SU-DHL-6 (cell line): ENCODE measurements around the gene ADD1.

Experiments used
- H2AFZ ChIP-seq: fragments of 200-600 bp; sonication (generic); 2 replicates; pipeline ENCODE4 v1.6.1; 2014; ENCODE audit warnings: low read depth, mild to moderate bottlenecking, moderate library complexity, mixed read lengths, antibody characterized with exemption, low read length; ENCODE audit not compliant: severe bottlenecking
- H3F3A ChIP-seq: fragments of 200-600 bp; shearing (Covaris generic); 2 replicates; pipeline ENCODE4 v1.6.0; 2016; ENCODE audit warnings: antibody characterized with exemption, mild to moderate bottlenecking; ENCODE audit not compliant: insufficient read depth
- H3K27ac ChIP-seq: fragments of 200-600 bp; sonication (generic); 2 replicates; pipeline ENCODE4 v1.5.1; 2016; ENCODE audit warnings: low read depth, mild to moderate bottlenecking, low read length, moderate library complexity, mixed read lengths
- H3K27me3 ChIP-seq: fragments of 200-600 bp; sonication (generic), shearing (Covaris generic); 2 replicates; pipeline ENCODE4 v1.6.0; 2014; ENCODE audit warnings: mild to moderate bottlenecking, low read length
- H3K36me3 ChIP-seq: fragments of 200-600 bp; sonication (generic); 2 replicates; pipeline ENCODE4 v1.6.1; 2014; ENCODE audit warnings: mild to moderate bottlenecking, low read length, mixed read lengths
- H3K4me2 ChIP-seq: fragments of 300-600, 200-600 bp; shearing (Covaris generic), sonication (generic); 2 replicates; pipeline ENCODE4 v1.6.0; 2014; ENCODE audit warnings: low read length, low read depth, mild to moderate bottlenecking; ENCODE audit not compliant: poor library complexity, severe bottlenecking
- H3K4me3 ChIP-seq: fragments of 200-600 bp; sonication (generic); 2 replicates; pipeline ENCODE4 v1.5.1; 2014; ENCODE audit warnings: antibody characterized with exemption, low read length, mild to moderate bottlenecking, mixed read lengths; ENCODE audit not compliant: insufficient read depth, poor library complexity, severe bottlenecking
- H3K79me2 ChIP-seq: fragments of 200-600 bp; sonication (generic); 2 replicates; pipeline ENCODE4 v1.6.1; 2014; ENCODE audit warnings: mild to moderate bottlenecking, low read length, moderate library complexity; ENCODE audit not compliant: insufficient read depth
- H3K9ac ChIP-seq: fragments of 200-600 bp; sonication (generic); 2 replicates; pipeline ENCODE4 v1.7.0; 2014; ENCODE audit warnings: mild to moderate bottlenecking, low read length
- H3K9me2 ChIP-seq: fragments of 200-600 bp; sonication (generic); replicated peaks from 2 replicates; pipeline ENCODE4 v1.6.1; 2014; ENCODE audit warnings: low read length; ENCODE audit not compliant: insufficient read depth
- H3K9me3 ChIP-seq: fragments of 200-600 bp; sonication (generic); 2 replicates; pipeline ENCODE4 v1.6.1; 2014; ENCODE audit warnings: low read length, mixed read lengths; ENCODE audit not compliant: insufficient read depth
- H4K20me1 ChIP-seq: fragments of 200-600 bp; sonication (generic); 2 replicates; pipeline ENCODE4 v1.6.1; 2014; ENCODE audit warnings: low read depth, mild to moderate bottlenecking, antibody characterized with exemption, low read length, moderate library complexity, mixed read lengths
- CTCF ChIP-seq: fragments of 200-600 bp; sonication (generic); IDR thresholded peaks from one replicate; pipeline ENCODE4 v1.5.1; 2017; ENCODE audit warnings: antibody characterized with exemption, mild to moderate bottlenecking, low read length, moderate library complexity; ENCODE audit not compliant: insufficient read depth, poor library complexity, severe bottlenecking
- EZH2phosphoT487 ChIP-seq: fragments of 200-600 bp; sonication (generic), shearing (Covaris generic); conservative IDR thresholded peaks from 2 replicates; pipeline ENCODE4 v1.6.1; 2018; ENCODE audit warnings: mild to moderate bottlenecking, antibody characterized with exemption, low read length, moderate library complexity, mixed read lengths

Gene ADD1

GRCh38 chr4:2901186-2901585, 57.5 kb downstream of the ADD1 start:
- no peaks in the 10 kb centered on the region for H3K27me3 ChIP-seq

GRCh38 chr4:2902126-2902525, 58.5 kb downstream of the ADD1 start:
- H3K9me2 ChIP-seq: no peaks in the 10 kb centered on the region
- no peak for TF ChIP-seq CTCF
- no peak for TF ChIP-seq EZH2phosphoT487
- no peaks in the 10 kb centered on the region for H4K20me1 ChIP-seq
- H2AFZ ChIP-seq: no peak overlapping the region
- no peaks in the 10 kb centered on the region for H3K36me3 ChIP-seq
- H3K9me3 ChIP-seq: no peaks in the 10 kb centered on the region
- H3K9ac ChIP-seq: no peak overlapping the region
- no peaks in the 10 kb centered on the region for H3K79me2 ChIP-seq
- H3K27me3 ChIP-seq: no peaks in the 10 kb centered on the region
- H3K4me3 ChIP-seq: no peak overlapping the region
- H3K4me2 ChIP-seq: no peak overlapping the region
- no peaks in the 10 kb centered on the region for H3F3A ChIP-seq
- no peak overlapping the region for H3K27ac ChIP-seq

More at GRCh38 chr4:2901186-2901585, 57.5 kb downstream of the ADD1 start:
- Histone ChIP-seq H3K4me3 (no peak overlapping the region), H3K9ac (no peak overlapping the region), H3K4me2 (no peak overlapping the region), H3K9me3 (no peaks in the 10 kb centered on the region), H4K20me1 (no peaks in the 10 kb centered on the region), H2AFZ (no peak overlapping the region), H3K27ac (no peak overlapping the region), H3K9me2 (no peaks in the 10 kb centered on the region), H3K36me3 (no peaks in the 10 kb centered on the region), H3K79me2 (no peaks in the 10 kb centered on the region), H3F3A (no peaks in the 10 kb centered on the region)
- TF ChIP-seq EZH2phosphoT487 (no peak), CTCF (no peak)

- H3K36me3 ChIP-seq: no peaks in the 10 kb centered on the region
Observed at GRCh38 chr4:2905544-2905943, 61.9 kb downstream of the ADD1 start.

More at GRCh38 chr4:2905544-2905943, 61.9 kb downstream of the ADD1 start:
- no peak overlapping the region for H3K4me3 ChIP-seq
- TF ChIP-seq EZH2phosphoT487: no peak
- no peak for TF ChIP-seq CTCF
- H3K9ac ChIP-seq: no peak overlapping the region
- H3K4me2 ChIP-seq: no peak overlapping the region
- H3K27me3 ChIP-seq: no peaks in the 10 kb centered on the region
- no peak overlapping the region for H3K27ac ChIP-seq
- no peaks in the 10 kb centered on the region for H4K20me1 ChIP-seq
- H3K9me3 ChIP-seq: no peaks in the 10 kb centered on the region
- no peak overlapping the region for H2AFZ ChIP-seq
- no peaks in the 10 kb centered on the region for H3K79me2 ChIP-seq
- no peaks in the 10 kb centered on the region for H3K9me2 ChIP-seq
- no peaks in the 10 kb centered on the region for H3F3A ChIP-seq
